HG03571 (cell line): ENCODE measurements around the gene HOXA9.

ENCODE experiments used
- ATAC-seq: cut with Tn5 transposase; IDR thresholded peaks from one replicate; pipeline ENCODE4 v1.9.1; 2021; ENCODE audit not compliant: unreplicated experiment

The HOXA9 gene

GRCh38 chr7:27115221-27116026 lies 49.9 kb downstream of the HOXA9 start:
- ATAC-seq: no peak

- ATAC-seq: no peak
Measured at GRCh38 chr7:27114881-27115220, 50.5 kb downstream of the HOXA9 start.

- no peak for ATAC-seq
Measured at GRCh38 chr7:27113991-27114769, 51.2 kb downstream of the HOXA9 start.

DNA sequence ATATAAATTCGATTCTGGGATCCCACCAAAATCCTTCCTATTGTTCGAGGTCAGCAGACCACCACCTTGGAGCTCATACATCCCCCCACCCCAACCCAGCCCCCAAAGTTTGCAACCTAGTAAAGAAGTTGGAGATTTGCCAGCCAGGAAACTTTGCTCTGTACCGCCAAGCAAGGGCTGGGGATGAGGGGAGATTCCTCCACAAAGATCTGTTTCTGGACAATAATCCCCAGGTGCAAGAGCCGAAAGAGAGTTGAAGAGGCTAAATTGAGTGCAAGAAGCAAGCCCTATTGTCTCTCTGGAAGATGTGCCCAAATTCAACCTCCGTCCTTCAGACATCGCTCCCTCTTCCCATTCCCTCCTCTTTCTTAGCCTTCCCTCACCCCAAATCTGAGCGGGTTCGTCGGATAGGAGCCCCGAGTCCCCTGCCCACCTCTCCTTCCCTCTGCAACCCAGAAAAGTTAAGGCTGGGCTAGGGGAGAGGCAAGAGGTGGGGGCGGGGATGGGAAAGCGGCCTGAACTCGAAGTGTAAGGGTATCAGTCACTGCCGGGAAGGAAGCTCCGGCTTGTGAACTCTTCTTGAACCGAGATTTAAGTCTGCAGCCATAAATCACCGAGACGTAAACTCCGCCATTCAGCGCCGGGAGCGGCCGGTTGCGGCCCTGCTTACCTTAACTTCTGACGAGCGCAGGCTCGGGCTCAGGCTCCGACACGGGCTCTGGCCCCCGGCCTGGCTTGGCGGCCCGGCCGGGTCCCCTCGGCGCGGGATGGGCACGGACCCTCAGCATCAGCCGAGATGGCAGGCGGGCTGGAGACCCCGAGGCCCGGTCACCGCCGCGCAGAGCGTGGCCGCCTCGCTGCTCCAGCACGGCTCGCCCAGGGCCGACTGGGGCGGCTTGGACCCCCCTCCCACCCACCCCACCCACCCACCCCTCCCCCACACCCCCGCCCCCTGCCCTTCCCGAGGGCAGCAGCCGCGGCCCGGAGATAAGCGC lies 52.1 kb downstream of the HOXA9 start:
- no peak for ATAC-seq
